ENCODE data around the gene DDT.
"Not testable (repeated sequence)": the region's sequence is repeated elsewhere in the genome, so short reads cannot be mapped to it uniquely, and the experiment has no call there.

The DDT gene

DNA sequence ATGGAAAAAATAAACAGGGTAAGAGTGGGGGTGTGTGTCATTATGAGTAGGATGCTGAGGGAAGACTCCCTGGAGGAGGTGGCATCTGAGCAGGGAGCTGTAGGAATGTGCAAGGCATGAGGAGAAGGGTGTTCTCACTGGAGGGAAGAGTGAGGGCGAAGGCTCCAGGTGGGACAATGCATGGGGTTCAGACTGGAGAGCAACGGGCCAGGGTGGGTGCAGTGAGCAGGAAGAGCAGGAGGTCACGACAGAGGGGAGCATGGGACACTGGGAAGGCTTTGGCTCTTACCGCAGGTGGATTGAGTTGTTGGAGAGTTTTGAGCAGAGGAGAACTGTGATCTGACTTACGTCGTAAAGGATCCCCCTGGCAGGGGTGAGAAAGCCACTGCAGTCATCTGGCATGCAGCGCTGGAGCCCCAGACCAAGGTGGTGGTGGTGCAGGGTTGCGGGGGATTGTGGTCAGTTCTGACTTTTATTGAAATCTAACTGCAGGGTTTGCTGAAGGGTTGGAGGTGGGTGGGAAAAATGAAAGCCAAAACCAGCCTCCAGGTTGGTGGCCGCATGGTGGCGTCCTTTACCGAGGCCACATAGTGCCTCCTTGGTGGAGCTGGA is 21.3 kb downstream of the DDT start:
- DNase-seq (ENCODE audit: low read depth): not testable (repeated sequence)

DNA sequence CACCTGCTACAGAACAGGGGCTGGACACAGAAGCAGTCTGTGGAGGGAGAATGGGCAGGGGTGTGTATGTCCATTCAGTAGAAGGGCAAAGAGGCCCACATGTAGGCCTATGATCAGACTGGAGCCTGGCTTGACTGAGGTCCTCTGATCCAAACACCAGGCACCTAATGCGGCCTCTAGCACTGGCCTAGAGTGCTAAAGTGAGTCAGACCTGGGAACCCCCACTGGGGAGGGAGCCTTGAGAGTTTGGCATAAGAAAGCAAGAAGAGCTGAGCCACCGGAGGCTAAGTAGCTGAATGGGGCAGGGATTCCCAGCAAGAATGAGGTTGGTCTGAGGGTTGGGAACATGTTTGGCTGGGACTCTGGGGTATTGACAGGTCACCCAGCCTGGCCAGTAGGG is 22.9 kb downstream of the DDT start:
- not testable (repeated sequence) for DNase-seq (ENCODE audit: low read depth)

DNA sequence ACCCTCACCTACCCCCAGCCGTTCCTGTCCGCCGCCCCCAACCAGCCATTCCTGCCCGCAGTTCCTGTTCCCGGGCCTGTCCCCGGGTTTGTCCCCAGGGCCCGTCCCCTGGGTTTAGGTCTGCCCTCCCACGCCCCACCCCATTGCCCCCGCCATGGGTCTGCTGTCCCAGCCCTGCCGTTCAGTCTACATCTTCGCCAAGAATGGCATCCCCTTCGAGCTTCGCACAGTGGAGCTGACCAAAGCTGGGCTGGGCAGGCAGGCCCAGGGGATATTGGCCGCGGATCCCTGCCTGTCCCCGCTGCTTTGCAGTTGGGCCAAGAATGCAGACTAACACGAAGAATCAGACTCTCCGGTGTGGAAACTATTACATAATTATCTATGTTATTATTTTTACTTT is 24.5 kb downstream of the DDT start:
- DNase-seq (ENCODE audit: low read depth): not testable (repeated sequence)

DNA sequence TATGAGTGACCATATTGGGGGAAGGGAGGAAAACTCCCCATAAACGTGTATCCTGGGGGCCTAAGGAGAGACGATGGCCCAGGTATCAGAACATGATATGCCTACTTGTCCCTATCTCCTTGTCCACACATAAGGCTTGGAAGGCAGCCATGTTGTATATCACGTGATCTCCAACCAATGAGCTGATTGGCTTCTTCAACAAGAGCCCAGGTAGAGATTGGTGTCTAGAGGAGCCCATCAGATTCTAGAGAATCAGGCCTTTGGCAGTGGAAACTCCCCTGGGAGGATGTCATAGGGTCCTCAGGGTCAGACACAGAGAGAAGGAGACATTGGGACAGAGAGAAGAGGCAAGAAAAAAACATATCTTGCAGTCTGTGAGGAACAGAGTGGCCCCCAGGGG is 26.9 kb downstream of the DDT start:
- not testable (repeated sequence) for DNase-seq (ENCODE audit: low read depth)

DNA sequence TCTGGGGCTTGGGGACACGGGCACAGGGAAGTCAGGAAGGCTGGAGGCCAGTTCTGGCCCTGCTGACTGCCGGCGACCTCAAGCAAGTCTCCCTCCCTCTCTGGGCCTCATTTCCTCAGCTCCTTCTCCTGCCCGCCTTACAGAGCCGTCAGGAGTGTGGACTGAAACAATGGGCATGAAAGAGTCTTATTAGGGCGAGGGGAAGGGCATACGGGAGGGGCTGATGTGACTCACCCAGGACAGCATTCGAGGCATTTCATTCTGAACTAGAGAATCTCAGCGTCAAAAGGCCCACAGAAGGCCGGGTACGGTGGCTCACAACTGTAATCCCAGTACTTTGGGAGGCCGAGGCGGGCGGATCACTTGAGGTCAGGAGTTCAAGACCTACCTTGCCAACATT is 34.1 kb downstream of the DDT start:
- DNase-seq (ENCODE audit: low read depth): not testable (repeated sequence)

DNA sequence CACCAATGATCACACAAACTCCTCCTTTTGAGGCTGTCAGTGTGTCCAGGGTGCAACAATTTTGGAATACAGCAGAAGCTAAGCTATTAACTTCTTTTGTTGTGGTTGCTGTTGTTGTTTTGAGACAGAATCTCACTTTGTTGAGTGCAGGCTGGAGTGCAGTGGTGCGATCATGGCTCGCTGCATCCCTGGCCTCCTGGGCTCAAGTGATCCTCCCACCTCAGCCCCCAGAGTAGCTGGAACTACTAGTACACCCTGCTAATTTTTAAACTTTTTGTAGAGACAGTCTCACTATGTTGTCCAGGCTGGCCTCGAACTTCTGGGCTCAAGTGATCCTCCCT is 35.3 kb downstream of the DDT start:
- DNase-seq (ENCODE audit: low read depth): no peak

DNA sequence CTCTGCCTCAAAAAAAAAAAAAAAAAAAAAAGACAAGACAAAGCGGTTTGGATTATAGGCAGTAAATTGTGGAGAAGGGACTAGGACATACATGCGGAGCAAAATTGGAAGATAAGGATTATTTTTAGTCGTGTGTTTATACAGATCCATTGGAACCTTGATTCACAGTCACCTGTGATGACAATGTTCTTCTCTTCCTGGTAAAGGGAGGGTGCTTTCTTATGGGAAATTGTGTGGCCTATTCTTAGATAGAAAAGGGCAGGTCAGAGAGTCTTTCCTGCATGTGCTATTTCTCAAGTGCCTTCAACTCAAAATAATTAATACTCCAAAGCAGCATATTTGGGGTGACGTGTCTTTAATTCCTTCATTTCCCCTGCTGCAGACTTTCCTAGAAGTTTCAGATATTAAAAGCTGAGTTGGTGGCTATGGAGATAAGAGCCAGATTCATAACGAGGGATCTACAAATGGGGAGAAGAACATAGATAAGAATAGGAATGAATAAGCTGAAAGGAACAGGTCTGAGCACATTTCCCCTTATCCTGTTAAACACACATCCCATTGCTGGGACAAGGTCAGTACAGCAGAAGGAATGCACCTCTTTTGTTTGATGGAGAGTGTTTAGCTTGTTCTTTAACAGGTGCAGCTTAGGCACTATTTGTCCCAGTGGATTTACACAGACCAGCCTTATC is 35.8 kb downstream of the DDT start:
- DNase-seq (ENCODE audit: low read depth): no peak

DNA sequence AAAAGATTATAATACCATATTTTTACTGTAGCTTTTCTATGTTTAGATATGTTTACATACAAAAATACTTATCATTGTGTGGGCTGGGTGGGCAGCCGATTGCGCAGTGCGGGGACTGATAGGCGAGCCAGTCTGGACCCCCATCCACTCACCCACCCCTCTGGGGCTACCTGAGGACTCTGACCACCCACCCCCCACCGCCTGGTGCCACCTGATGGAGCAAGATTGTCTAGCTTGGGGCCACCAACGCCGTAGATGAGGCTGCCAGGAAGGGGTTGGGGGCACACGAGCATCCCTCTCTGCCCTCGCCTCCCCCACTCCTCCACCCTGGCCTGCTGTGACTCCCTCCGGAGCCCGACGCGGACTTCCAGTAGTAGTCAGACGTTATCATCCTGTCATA is 47.7 kb downstream of the DDT start:
- DNase-seq (ENCODE audit: low read depth): no peak

DNA sequence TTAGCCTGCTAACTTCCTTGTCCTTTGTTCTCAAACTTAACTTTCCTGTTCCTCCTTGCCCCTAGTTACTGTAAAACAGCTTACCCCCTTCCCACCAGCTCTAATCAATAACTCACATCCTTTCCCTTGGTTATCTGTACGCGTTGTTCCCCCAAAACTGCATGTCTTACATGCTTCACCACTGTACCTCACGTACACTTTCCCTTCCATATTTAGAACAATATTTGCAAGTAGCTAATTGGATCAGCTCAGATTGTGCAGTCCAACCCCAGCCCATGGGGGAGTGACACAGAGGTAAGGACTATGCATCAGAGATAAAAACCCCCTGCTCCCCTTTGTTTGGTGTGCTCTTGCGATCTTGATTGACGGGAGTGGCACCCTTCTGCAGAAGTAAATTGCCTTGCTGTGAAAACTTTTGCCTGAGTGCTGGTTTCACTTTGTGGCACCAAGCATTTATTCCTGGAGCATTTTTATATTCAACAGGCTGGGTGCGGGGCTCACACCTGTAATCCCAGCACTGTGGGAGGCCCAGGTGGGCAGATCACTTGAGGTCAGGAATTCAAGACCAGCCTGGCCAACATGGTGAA is 49.1 kb downstream of the DDT start:
- no peak for DNase-seq (ENCODE audit: low read depth)

DNA sequence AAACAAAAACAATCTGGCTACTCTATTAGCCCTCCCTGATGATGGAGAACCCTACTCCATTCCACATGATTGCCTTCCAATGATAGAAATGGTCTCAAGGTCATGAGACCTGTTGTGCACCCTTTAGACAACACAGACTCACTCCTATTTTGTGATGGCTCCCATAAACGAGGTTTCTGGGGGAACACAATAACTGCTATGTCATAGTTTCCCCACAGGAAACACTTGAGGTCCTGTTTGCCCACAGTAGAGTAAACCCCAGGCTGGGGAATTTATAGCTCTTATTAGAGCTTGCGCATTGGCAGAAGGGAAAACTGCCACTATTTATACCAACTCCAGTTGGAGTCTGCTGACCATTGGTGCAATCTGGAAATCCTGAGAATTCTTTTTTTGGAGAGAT is 51.3 kb downstream of the DDT start:
- DNase-seq (ENCODE audit: low read depth): no peak

DNA sequence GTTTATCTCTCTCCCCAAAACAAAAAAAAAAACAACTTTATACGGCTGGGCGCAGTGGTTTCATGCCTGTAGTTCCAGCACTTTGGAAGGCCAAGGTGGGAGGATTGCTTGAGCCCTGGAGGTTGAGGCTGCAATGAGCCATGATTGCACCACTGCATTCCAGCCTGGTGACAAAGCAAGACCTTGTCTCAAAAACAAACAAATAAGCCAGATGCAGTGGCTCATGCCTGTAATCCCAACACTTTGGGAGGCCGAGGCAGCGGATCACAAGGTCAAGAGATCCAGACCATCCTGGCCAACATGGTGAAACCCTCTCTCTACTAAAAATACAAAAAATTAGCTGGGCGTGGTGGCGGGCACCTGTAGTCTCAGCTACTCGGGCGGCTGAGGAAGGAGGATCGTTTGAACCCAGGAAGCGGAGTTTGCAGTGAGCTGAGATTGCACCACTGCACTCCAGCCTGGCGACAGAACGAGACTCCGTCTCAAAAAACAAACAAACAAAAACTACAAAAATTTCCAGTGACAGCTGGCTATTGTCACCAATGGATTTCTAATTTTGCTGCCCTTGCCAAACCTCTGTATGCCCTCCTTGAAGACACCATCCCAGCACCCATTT is 52.5 kb downstream of the DDT start:
- not testable (repeated sequence) for DNase-seq (ENCODE audit: low read depth)

Data from fibroblast of the conjunctiva (primary cell).